Stimulated activated CD4-positive, alpha-beta T cell treated with anti-CD3 and anti-CD28 coated beads, Interleukin-1b, Interleukin-23, amount 100 ng/mL, for 1 hour (primary cell): ENCODE results near the gene PDIA4.

Source experiments
- DNase-seq, 2 donors: peaks; one replicate each; pipeline ENCODE4 v3.0.0-alpha.2; 2020; ENCODE audit warnings: low read depth in 2 of 2

Gene PDIA4

GRCh38 chr7:148967602-148968001 lies 60.7 kb downstream of the PDIA4 start:
- no peak for DNase-seq

- DNase-seq: no peak
These were observed 61.3 kb downstream of the PDIA4 start for GRCh38 chr7:148967032-148967372.

DNA sequence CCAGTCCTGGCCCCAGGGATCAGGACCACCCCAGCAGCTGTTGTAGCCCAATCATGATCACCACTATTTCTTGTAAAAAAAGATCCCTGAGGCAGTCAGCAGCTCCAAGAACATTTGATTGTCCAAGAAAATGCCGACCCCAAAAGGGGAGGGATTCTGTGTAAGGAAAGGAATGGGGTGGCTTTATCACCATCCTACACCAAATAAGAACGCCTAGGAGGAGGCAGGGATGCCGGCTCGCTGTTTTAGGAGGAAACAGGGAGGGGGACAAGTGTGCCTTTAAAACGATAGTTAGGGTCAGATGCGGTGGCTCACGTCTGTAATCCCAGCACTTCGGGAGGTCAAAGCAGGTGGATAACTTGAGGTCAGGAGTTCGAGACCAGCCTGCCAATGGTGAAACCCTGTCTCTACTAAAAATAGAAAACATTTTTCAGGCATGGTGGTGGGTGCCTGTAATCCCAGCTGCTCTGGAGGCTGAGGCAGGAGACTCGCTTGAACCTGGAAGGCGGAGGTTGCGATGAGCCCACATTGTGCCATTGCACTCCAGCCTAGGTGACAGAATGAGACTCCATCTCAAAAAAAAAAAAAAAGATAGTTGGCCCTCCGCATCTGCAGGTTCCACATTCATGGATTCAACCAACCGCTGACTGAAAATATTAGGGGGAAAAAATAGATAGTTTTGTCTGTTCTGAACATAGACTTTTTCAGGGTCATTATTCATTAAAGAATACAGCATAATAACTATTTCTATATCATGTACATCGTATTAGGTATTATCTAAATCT lies 63.6 kb downstream of the PDIA4 start:
- DNase-seq: no peak

DNA sequence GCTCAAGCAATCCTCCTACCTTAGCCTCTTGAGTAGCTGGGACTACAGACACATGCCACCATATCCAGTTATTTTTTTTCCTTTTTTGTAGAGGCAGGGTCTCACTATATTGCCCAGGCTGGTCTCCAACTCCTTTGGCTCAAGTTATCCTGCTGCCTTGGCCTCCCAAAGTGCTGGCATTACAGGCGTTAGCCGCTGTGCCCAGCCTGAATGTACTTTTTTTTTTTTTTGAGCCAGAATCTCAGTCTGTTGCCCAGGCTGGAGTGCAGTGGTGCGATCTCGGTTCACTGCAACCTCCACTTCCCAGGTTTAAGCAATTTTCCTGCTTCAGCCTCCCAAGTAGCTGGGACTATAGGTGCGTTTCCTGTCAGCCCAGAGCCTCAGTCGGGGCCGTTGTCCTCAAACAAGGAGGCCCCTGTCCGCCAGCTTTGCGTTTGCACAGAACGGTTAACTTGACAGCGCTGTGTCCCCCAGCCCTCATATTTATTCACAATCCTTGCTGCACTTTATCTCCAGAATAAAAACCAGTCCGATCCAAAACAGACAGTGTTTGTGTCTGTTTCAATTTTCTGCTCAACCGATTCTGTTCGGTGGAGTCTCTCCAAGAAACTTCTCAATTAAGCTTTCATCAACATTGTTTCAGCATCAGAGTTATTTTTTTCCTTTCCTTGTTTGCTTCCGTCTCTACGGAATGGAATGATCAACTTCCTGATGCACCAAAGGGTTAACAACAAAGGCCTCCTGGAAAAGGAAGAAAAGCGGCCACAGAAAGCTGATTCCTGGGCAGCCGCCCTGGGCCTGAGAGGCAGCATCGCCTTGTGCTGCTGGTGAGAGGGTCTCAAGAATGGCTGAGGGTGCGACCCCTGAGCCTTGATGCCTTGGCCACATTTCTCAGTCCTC lies 64.5 kb downstream of the PDIA4 start:
- DNase-seq: no peak

DNA sequence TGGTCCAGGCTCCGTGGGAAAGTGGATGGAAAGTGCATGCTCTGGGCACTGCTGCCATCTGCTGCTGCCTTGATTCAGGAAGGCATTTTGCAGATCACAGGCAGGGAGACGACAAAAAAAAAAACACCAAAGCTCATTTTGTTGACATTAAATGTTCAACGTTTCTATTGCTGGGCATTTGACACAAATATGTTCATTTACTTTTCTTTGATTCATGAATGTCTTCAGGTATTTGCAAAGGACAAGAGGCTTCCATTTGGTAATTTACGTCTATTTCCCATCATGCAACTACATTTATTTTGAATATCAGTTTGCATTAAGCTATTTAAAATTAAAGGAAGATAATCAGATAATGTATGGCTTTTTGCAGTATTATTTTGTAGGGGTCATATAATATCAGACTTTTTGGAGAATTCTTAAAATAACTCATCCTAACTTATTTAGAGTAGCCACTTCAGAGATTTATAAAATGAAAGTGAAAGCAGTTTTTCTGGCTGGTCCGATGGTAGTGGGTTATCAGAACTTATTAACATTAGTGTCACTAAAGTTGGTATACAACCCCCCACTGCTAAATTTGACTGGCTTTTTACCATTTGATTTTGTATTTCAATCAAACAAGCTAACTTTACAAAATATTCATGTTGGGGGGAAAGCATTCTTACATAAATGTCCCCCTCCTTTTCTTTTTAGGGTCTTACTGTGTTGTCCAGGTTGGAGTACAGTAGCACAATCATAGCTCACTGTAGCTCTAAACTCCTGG lies 65.3 kb downstream of the PDIA4 start:
- DNase-seq: peak in 1 of 2 donors; percentile 27

- DNase-seq: no peak
These were observed 65.9 kb downstream of the PDIA4 start for GRCh38 chr7:148962440-148962822.

DNA sequence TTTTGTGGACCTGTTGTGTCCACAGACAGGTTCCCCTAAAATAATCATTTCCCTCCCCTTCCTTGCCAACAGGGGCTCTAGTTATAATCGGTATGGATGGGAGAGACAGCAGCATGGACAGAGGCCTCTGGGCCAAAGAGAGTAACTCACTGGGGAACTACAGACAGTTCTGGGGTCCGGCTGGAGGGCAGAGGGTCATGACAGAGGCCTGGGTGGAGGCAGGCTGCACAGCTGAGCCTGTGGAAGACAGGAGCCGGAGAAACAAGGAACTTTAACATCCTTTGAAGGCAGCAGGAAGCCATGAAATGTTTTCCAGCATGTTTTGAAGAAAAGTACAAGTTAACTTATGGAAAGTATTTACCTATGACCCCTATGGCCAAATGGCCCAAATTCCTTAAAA lies 68.6 kb downstream of the PDIA4 start:
- no peak for DNase-seq

DNA sequence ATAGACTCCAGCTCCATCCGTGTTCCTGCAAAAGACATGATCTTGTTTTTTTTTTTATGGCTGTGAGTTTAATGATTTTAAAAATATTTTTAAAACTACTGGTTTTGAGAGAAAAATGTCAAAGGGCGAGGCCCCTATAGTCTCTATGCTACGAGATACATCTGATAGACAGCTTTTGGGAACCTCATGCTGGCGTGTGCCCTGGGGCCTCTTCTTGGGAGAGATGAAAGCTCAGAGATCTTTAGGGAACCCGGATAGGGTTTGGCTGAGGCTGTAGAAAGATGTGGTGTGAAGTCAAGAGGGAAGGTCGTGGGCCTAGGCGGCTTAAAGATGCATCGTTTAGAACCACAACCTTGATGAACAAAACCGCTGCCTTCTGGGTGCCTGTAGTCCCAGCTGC lies 70.2 kb downstream of the PDIA4 start:
- no peak for DNase-seq

GRCh38 chr7:148954766-148955165 lies 73.5 kb downstream of the PDIA4 start:
- DNase-seq: no peak

- DNase-seq: no peak
These were observed 74.6 kb downstream of the PDIA4 start for GRCh38 chr7:148953676-148954075.
